Thyroid gland (tissue), 4 donors: ENCODE data around the gene PSD2. TPM values are rescaled to one million over a fixed set of nuclear protein-coding genes. Genes with fewer than 3 reads are reported as not detected.

Experiments
- DNase-seq, 2 donors: peaks; one replicate each; pipeline ENCODE4 v3.0.0-alpha.2; 2019
- H3K27ac ChIP-seq, 3 donors: fragments of 200-600 bp; sonication (generic); 1 replicate in 2 of 3; 2 replicates in 1 of 3; pipeline ENCODE4 v1.5.1; 2016 to 2019; ENCODE audit warnings: mild to moderate bottlenecking in 1 of 3, moderate library complexity in 1 of 3
- H3K27me3 ChIP-seq: fragments of 200-600 bp; sonication (generic); one replicate; pipeline ENCODE4 v1.5.1; 2019
- H3K36me3 ChIP-seq, 2 donors: fragments of 200-600 bp; sonication (generic); one replicate each; pipeline ENCODE4 v1.5.1; 2016 to 2019
- H3K4me1 ChIP-seq, 2 donors: fragments of 200-600 bp; sonication (generic); one replicate each; pipeline ENCODE4 v1.5.1; 2017 to 2019
- H3K4me3 ChIP-seq, 3 donors: fragments of 200-600 bp; sonication (generic); replicated peaks in 1 of 3; 1 replicate in 2 of 3; 2 replicates in 1 of 3; pipeline ENCODE4 v1.5.1; 2016; ENCODE audit warnings: mild to moderate bottlenecking in 1 of 3
- H3K9me3 ChIP-seq: fragments of 200-600 bp; sonication (generic); one replicate; pipeline ENCODE4 v1.5.1; 2017
- CTCF ChIP-seq, 6 experiments: fragments of 200-600 bp in 3 of 6; fragments of 450-650 bp in 3 of 6; sonication (generic) in 3 of 6; IDR thresholded peaks; one replicate each; pipeline ENCODE4 v1.5.1; 2016 to 2019; ENCODE audit warnings: antibody characterized with exemption in 6 of 6, mild to moderate bottlenecking in 2 of 6, inconsistent platforms in 1 of 6, moderate library complexity in 1 of 6
- POLR2A ChIP-seq, 2 donors: fragments of 450-650 bp; IDR thresholded peaks; one replicate each; pipeline ENCODE4 v1.6.1; 2017; ENCODE audit warnings: antibody characterized with exemption in 2 of 2, mild to moderate bottlenecking in 2 of 2, moderate library complexity in 1 of 2
- WGBS, 2 donors: methylation state at CpG; one replicate each; pipeline ENCODE4 v1.1.5; 2017; 5-methylcytosine and 5-hydroxymethylcytosine counted together
- intact Hi-C: fragments of 100-400 bp; cut with DNase I; formaldehyde crosslinking; loops from one replicate; pipeline ENCODE4 v1.15.1; 2023
- small RNA-seq: library from RNA; depleted of rRNA; stranded (forward); fragments of <200 nt; gene quantifications from one replicate; pipeline ENCODE3, GENCODE V24; 2016
- total RNA-seq, 4 donors: library from RNA; depleted of rRNA; stranded (reverse); fragments of >200 nt; gene quantifications; one replicate each; pipeline ENCODE4 v1.2.3, GENCODE V29; 2016

The PSD2 gene
- total RNA-seq, 4 donors from 2014 or later: 0.11 to 0.67 (median 0.13) TPM; not detected in 1

- intact Hi-C loops: no loop called here
- no peak for DNase-seq
- Histone ChIP-seq H3K4me1 (no peaks in the 10 kb centered on the region), H3K27ac (no peak overlapping the region), H3K4me3 (no peak overlapping the region), H3K27me3 (no peaks in the 10 kb centered on the region), H3K9me3 (no peaks in the 10 kb centered on the region), H3K36me3 (no peaks in the 10 kb centered on the region)
- WGBS, 2 donors: 92 to 98% methylated on average over 2 of the region's 2 CpGs
- TF ChIP-seq CTCF (IDR thresholded peaks at IDR 0.05): no peak
- no peak for TF ChIP-seq POLR2A (IDR thresholded peaks at IDR 0.05)
Measured at GRCh38 chr5:139889410-139889809, 93.8 kb downstream of the PSD2 start.

GRCh38 chr5:139893873-139894272, 98.3 kb downstream of the PSD2 start:
- DNase-seq: no peak

More at GRCh38 chr5:139893873-139894272, 98.3 kb downstream of the PSD2 start:
- TF ChIP-seq CTCF (IDR thresholded peaks at IDR 0.05) (no peak), POLR2A (IDR thresholded peaks at IDR 0.05) (no peak)
- no peaks in the 10 kb centered on the region for H3K27me3 ChIP-seq
- H3K4me3 ChIP-seq: no peak overlapping the region
- no peaks in the 10 kb centered on the region for H3K36me3 ChIP-seq
- 83 to 92% methylated on average over 5 to 7 of the region's 9 CpGs for WGBS, 2 donors
- no peaks in the 10 kb centered on the region for H3K4me1 ChIP-seq
- no peak overlapping the region for H3K27ac ChIP-seq
- intact Hi-C loops: no loop called here
- no peaks in the 10 kb centered on the region for H3K9me3 ChIP-seq

Small RNA genes within 50 kb of the gene (small RNA-seq; reads per million reads assigned to genes)
- gene AC008667.4: not detected

Other genes starting within 250 kb of the PSD2 start
- gene UBE2D2, start 234.5 kb upstream of the PSD2 start, total RNA-seq: 100 to 1,000 TPM in 2 of 4 donors, 10 to 100 TPM in 2; 72.4 to 125 (median 99.5) TPM
- 10 to 100 TPM; 52.3 to 81.8 (median 62.6) TPM for gene CXXC5, start 147.5 kb upstream of the PSD2 start, total RNA-seq
- gene NRG2, start 247.5 kb downstream of the PSD2 start, total RNA-seq: 1 to 10 TPM; 1.1 to 2.9 (median 1.8) TPM